Measurements from ENCODE around the gene KIAA0319L.

- TF ChIP-seq POLR2A (IDR thresholded peaks at IDR 0.05; ENCODE audit: low read length) (no peak), GATA1 (IDR thresholded peaks at IDR 0.05; ENCODE audit: low read depth, low read length) (no peak)
Measured at GRCh38 chr1:35506960-35507912, 50.0 kb downstream of the KIAA0319L start.

All from erythroblast (primary cell).